A172 (cell line): ENCODE measurements around the gene SYT3. TPM values are rescaled to one million over a fixed set of nuclear protein-coding genes. Genes with fewer than 3 reads are reported as not detected.
"Not testable (repeated sequence)": the region's sequence is repeated elsewhere in the genome, so short reads cannot be mapped to it uniquely, and the experiment has no call there.

Experiments used
- DNase-seq: peaks from one replicate; pipeline ENCODE4 v3.0.0-alpha.2; 2015; ENCODE audit warnings: low spot score
- total RNA-seq: library from RNA; depleted of rRNA; stranded (reverse); fragments of >200 nt; shearing (Covaris generic); gene quantifications from 2 replicates; pipeline ENCODE4 v1.2.3, GENCODE V29; 2014; rRNA removed

Gene SYT3
- total RNA-seq, 1 experiment from 2014 or later = 2.2 TPM

DNA sequence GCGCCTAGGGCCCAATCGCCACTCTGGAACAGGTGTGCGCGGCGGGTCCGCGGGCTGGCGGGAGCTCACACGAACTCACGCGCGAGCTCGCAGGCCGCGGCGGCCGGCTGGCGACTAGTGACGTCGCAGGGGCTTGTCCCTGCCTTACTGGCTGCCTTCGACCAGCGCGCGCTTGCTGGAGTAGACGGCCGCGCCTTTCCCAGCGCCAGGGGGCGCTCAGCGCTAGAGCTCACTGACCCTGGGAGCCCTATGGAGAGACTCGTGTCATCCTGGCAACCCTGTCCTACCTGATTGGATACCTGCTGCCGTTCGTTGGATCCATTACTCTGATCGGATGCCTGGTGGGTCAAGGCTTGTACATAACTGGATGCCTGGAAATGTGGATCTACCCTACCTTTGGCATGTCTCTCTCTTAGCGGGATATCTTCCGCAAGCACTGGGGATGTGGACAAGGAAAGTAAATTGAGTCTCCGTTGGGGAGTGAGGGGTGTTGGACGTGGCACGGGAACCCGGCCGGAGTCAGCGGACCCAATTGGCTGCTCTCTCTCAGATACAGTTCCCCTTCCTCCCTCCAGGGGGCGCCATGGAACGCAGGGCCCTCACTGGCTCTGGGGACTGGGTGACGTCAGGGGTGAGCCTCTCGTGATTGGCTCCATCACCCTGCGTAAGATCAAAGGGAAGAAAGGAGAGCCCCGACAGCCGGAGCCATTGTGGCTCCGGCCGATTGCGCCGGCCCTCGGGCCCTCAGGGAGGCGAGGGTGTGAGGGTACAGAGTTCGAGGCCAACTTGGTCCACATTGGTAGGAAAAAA is 35.2 kb downstream of the SYT3 start:
- not testable (repeated sequence) for DNase-seq

DNA sequence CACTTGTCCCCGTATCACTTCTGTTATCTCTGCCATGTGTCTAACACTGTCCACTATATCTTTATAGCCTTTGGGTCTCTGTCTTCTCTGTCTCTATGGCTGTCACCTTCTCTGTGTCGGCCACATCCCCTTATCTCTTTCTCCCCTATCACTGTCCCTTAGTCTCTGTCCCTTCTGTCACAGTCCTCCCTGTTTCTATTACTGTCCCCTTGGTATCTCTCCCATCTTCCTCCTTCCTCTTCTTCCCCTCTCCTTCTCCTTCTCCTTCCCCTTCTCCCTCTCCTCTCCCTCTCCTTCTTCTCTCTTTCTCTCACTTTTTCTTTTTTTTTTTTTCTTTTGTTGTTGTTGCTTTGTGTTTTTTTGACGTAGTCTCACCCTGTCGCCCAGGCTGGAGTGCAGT is 36.7 kb downstream of the SYT3 start:
- DNase-seq = no peak

DNA sequence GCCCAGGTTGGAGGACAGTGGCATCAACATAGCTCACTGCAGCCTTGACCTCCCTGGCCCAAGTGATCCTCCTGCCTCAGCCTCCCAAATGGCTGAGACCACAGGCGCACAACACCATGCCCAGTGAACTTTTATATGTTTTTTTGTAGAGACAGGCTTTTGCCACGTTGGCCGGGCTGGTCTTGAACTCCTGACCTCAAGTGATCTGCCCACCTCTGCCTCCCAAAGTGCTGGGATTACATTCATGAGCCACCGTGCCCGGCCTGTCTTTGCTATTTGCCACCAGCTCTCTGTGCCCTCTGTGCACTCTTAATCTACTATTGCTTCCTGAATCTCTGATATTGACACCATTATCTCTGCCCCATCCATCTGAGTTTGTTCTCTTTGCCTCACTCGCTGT is 37.2 kb downstream of the SYT3 start:
- DNase-seq = no peak

DNA sequence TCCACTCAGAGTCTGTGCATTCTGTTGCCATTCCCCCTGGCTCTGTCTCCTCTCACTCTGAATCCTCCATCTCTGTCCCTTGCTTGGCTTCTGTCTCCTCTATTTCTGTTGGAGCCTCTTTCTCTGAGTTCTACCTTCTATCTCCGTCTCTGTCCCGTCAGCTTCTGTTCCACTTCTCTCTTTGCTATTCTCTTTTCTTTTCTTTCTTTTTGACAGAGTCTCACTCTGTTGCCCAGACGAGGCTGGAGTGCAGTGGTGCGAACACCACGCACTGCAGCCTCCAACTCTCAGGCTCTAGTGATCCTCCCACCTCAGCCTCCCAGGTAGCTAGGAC is 37.6 kb downstream of the SYT3 start:
- DNase-seq = no peak

DNA sequence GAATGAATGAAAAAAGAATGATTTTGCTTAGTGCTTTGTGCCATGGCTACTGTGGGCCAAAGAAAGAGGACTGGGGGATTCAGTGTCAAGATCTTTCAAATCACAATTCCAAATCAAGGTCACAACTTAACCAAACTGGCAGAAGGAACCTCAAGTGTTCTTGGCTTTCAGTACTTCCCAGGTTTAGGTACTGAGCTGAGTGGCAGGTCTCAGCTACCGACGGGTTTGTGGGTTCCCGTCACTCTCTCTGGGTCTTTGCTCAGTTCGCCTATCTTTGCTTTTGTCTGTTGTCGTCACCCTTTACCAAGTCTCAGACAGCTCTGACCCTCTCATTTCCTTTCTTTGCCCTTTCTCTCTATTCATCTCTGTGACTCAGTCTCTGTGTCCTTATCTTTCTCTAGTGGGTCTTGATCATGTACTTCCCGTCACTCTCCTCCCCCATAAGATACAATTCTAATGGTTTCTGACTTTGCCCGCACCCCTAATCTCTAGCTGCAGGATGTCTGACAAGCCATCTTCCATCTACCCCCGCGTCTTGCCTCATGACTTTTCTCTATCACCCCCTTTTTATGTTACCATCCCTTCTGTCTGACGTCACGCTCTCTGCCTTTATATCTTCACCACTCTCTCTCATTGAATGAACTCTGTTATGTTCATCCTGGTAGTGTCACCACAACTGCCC is 38.1 kb downstream of the SYT3 start:
- DNase-seq = no peak

DNA sequence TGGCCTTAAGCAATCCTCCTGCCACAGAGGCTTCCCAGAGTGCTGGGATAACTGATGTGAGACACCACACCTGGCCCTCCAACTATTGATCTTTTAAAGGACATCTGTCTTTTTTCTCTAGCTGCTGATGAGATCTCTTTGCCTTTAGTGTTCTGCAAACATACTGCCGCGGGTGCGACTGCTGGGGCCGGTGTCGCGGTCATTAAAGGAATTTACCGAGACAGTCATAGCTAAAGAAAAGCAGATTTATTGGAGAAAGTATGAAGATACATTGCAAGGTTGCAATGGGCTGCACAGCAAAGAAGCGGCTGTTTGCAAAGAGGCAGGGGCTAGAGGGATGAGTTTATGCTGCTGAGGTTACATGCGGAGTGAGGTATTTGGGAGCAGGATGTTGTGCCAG is 40.3 kb downstream of the SYT3 start:
- no peak for DNase-seq

DNA sequence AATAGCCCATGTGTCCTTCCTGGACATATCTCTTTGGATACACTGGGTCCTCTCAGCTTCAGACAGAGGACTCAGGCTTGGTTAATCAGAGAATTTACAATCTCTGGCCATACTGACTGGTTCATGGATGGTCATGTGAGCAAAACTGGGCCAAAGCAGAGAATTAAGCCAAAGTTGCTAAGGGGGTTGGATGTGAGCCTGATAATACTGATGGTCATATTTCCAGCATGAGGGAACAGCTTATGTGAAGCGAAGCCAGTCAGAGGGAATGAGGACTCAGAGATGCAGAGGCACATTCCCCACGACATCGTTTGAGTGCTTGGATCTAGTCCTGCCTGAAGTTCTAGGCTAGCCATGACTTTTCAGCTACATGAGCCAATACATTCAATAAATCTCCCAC is 49.5 kb downstream of the SYT3 start:
- no peak for DNase-seq

DNA sequence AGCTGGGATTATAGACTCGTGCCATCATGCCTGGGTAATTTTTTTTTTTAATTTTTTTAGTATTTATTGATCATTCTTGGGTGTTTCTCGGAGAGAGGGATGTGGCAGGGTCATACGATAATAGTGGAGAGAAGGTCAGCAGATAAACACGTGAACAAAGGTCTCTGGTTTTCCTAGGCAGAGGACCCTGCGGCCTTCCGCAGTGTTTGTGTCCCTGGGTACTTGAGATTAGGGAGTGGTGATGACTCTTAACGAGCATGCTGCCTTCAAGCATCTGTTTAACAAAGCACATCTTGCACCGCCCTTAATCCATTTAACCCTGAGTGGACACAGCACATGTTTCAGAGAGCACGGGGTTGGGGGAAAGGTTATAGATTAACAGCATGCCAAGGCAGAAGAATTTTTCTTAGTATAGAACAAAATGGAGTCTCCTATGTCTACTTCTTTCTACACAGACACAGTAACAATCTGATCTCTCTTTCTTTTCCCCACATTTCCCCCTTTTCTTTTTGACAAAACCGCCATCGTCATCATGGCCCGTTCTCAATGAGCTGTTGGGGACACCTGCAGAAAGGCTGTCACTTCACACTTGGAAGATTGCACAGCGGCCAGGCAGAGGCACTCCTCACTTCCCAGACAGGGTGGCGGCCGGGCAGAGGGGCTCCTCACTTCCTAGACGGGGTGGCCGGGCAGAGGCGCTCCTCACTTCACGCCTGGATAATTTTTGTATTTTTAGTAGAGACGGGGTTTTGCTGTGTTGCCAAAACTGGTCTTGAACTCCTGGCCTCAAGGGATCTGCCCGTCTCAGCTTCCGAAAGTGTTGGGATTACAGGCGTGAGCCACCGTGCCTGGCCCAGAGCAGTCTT is 57.7 kb downstream of the SYT3 start:
- not testable (repeated sequence) for DNase-seq

DNA sequence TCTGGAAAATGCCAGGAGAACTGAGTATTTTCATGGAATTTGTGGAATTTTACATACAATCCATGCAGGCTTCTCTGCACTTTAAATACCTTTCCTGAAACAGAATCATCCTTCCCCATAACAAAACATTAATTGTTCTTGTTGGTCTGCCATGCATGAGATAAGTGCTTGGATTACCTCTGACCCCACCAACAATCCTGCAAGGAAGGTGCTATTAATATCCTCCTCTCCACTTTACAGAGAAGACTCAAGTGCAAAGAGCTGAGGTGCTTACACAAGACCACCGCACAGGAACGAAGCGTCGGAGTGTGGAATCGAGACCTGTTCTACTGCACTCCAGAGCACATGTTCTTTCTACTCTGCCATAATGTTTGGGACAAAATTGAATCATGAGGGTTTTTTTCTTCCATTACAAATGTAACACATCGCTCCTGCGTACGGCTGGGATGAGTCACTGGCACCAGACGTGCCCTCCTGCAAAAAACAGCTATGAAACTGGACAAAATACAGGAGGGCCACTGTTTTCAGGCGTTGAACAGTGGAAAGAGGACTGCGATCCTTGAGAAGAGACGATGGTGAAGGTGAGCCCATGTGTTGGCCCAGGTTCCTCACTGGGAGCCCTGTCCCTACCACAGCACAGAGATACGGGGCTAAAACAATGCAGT is 58.6 kb downstream of the SYT3 start:
- peak; percentile 45 for DNase-seq

DNA sequence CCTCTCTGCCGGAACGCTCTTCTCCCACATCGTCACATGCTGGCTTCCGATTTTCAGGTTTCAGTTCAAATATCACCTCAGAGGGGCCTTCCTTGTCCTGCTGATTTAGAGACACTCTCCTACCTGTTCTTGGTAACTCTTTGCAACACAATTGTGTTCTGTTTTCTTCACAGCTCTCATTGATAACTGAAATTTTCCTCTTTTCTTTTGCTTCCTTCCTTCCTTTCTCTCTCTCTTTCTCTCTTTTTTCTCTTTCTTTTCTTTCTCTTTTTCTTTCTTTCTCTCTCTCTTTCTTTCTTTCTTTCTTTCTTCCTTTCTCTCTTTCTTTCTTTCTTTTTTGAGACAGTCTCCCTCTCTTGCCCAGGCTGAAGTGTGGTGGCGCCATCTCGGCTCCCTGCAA is 59.4 kb downstream of the SYT3 start:
- no peak for DNase-seq

DNA sequence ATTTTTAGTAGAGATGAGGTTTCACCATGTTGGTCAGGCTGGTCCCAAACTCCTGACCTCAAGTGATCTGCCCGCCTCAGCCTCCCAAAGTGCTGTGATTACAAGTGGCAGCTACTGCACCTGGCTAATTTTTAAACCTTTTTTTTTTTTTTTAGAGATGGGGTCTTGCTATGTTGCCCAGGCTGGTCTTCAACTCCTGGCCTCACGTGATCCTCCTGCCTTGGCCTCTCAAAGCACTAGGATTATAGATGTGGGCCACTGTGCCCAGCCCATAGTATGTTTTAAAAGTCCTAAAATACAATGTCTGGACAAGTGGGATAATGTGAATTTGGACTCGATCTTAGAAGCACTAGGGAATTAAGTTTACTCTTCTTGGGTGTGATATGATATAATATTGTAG is 62.9 kb downstream of the SYT3 start:
- DNase-seq = not testable (repeated sequence)

DNA sequence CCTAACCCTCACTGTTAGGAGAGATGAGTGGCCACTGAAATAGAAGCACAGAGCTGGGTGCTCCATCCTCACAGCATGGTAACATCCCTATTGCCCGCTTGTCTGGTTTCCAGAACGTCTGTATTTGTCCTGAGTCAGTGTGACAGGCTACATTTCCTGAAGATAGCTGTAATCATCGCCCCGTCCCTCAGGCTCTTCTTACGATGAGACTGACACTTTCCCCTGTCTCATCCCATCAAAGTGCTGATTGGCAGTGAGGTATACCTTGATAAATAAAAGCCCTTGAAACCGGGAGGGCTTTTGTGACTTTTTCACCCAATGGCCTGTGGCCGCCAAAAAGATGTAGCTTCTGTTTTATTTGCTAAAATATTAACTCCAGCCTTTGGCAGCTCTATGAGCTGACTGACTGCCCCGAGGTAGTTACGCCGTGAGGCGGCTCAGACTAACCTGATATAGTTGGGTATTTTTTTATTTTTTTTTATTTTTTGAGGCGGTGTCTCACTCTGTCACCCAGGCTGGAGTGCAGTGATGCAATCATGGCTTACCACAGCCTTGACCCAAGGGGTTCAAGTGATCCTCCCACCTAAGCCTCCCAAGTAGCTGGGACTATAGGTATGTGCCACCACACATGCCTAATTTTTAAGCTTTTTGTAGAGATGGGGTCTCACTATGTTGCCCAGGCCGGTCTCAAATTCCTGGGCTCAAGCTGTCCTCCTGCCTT is 65.8 kb downstream of the SYT3 start:
- no peak for DNase-seq

Other genes starting within 250 kb of the SYT3 start
- 0.07 and 0.14 TPM in 2 replicates for gene SPIB, start 220.9 kb downstream of the SYT3 start, total RNA-seq
- gene MYBPC2, start 207.0 kb downstream of the SYT3 start, total RNA-seq = not detected in 2 replicates
- gene EMC10, start 163.4 kb downstream of the SYT3 start, total RNA-seq = 61.5 and 64.7 TPM in 2 replicates
- 1.6 TPM in 1 of 2 replicates, not detected in the other for gene GARIN5A, start 163.0 kb downstream of the SYT3 start, total RNA-seq
- 38.4 and 44.4 TPM in 2 replicates for gene JOSD2, start 128.7 kb downstream of the SYT3 start, total RNA-seq
- gene ASPDH, start 126.0 kb downstream of the SYT3 start, total RNA-seq = 0.36 TPM in 1 of 2 replicates, not detected in the other
- gene LRRC4B, start 71.4 kb downstream of the SYT3 start, total RNA-seq = 12.3 and 13.5 TPM in 2 replicates
- gene C19orf81, start 9.6 kb upstream of the SYT3 start, total RNA-seq = 2.1 TPM in 1 of 2 replicates, not detected in the other
- 0.40 and 0.48 TPM in 2 replicates for gene SHANK1, start 79.9 kb upstream of the SYT3 start, total RNA-seq
- gene CLEC11A, start 83.5 kb upstream of the SYT3 start, total RNA-seq = 4.8 and 7.9 TPM in 2 replicates
- not detected in 2 replicates for gene GPR32, start 130.6 kb upstream of the SYT3 start, total RNA-seq
- gene ACP4, start 150.5 kb upstream of the SYT3 start, total RNA-seq = not detected in 2 replicates
- not detected in 2 replicates for gene KLK1, start 183.9 kb upstream of the SYT3 start, total RNA-seq
- not detected in 2 replicates for gene KLK15, start 193.7 kb upstream of the SYT3 start, total RNA-seq
- not detected in 2 replicates for gene KLK3, start 215.0 kb upstream of the SYT3 start, total RNA-seq
- gene KLK2, start 233.6 kb upstream of the SYT3 start, total RNA-seq = not detected in 2 replicates